ENCODE results near the gene IL5RA.

Gene IL5RA

DNA sequence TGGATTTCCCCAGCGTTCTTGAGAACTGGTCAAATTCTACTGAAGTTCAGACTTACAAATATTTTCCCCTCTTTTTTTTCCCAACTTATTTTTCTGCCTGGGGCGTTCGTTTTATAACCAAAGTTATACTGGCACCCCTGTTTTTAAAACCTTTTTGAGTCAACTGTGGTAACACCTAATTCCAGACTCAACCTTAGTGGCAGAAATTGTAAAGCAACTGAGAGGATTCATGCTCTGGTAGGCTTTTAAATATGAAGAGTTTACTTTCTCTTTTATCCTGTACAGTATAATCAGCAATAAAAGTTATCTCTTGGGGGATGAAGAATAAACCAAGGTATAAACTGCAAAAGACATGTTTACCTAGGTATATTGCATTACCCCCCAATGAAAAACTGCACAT lies 2.3 kb downstream of the IL5RA start:
- Histone ChIP-seq H3K9me3 (ENCODE audit: insufficient read depth, low read length, severe bottlenecking) (no peaks in the 10 kb centered on the region), H3K27me3 (ENCODE audit: insufficient read depth, low read length, poor library complexity) (no peaks in the 10 kb centered on the region), H4K20me1 (ENCODE audit: insufficient read depth, low read length) (no peaks in the 10 kb centered on the region), H3K4me1 (ENCODE audit: insufficient read depth, low read length) (no peaks in the 10 kb centered on the region), H3K4me3 (ENCODE audit: low read depth in 1 of 2, low read length in 2 of 2) (no peak overlapping the region), H2AFZ (ENCODE audit: low read depth, low read length) (no peak overlapping the region), H3K36me3 (ENCODE audit: insufficient read depth, low read length) (no peaks in the 10 kb centered on the region), H3K27ac (ENCODE audit: low read length) (no peak overlapping the region), H3K4me2 (ENCODE audit: insufficient read depth, low read length) (no peak overlapping the region), H3K79me2 (ENCODE audit: insufficient read depth, low read length) (no peaks in the 10 kb centered on the region), H3K9ac (ENCODE audit: low read depth, low read length) (no peak overlapping the region)
- ATAC-seq (ENCODE audit: insufficient read depth, low read depth) (no peak), DNase-seq (no peak)
- no peak for TF ChIP-seq EZH2 (IDR thresholded peaks at IDR 0.05; ENCODE audit: borderline replicate concordance, low read depth, low read length, severe bottlenecking)
- TF ChIP-seq, protein P1, sequence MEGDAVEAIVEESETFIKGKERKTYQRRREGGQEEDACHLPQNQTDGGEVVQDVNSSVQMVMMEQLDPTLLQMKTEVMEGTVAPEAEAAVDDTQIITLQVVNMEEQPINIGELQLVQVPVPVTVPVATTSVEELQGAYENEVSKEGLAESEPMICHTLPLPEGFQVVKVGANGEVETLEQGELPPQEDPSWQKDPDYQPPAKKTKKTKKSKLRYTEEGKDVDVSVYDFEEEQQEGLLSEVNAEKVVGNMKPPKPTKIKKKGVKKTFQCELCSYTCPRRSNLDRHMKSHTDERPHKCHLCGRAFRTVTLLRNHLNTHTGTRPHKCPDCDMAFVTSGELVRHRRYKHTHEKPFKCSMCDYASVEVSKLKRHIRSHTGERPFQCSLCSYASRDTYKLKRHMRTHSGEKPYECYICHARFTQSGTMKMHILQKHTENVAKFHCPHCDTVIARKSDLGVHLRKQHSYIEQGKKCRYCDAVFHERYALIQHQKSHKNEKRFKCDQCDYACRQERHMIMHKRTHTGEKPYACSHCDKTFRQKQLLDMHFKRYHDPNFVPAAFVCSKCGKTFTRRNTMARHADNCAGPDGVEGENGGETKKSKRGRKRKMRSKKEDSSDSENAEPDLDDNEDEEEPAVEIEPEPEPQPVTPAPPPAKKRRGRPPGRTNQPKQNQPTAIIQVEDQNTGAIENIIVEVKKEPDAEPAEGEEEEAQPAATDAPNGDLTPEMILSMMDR (IDR thresholded peaks at IDR 0.05; ENCODE audit: borderline replicate concordance, extremely low read depth, low read length, poor library complexity, severe bottlenecking), result no peak

DNA sequence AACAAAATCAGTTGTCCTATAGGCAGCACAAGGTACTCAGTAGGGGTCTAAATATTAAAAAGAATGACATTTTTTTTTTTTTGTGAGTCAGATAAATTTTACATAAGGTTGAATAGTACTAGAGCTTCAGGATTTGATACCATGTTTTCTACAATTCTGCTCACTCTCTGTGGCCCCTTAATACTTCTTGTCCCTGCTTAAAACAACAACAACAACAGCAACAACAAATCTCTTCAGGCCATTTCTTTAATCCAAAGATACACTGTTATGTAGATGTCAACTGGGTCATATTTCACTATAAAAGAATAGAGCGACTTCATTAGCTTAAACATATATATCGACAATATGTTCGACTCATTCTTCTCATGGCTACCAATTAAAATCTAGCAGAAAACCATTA lies 3.0 kb downstream of the IL5RA start:
- Histone ChIP-seq H3K4me2 (ENCODE audit: insufficient read depth, low read length) (no peak overlapping the region), H3K79me2 (ENCODE audit: insufficient read depth, low read length) (no peaks in the 10 kb centered on the region), H3K36me3 (ENCODE audit: insufficient read depth, low read length) (no peaks in the 10 kb centered on the region), H3K9me3 (ENCODE audit: insufficient read depth, low read length, severe bottlenecking) (no peaks in the 10 kb centered on the region), H3K27me3 (ENCODE audit: insufficient read depth, low read length, poor library complexity) (no peaks in the 10 kb centered on the region), H2AFZ (ENCODE audit: low read depth, low read length) (no peak overlapping the region), H3K4me1 (ENCODE audit: insufficient read depth, low read length) (no peaks in the 10 kb centered on the region), H3K27ac (ENCODE audit: low read length) (no peak overlapping the region), H3K9ac (ENCODE audit: low read depth, low read length) (no peak overlapping the region), H3K4me3 (ENCODE audit: low read depth in 1 of 2, low read length in 2 of 2) (no peak overlapping the region), H4K20me1 (ENCODE audit: insufficient read depth, low read length) (no peaks in the 10 kb centered on the region)
- no peak for ATAC-seq (ENCODE audit: insufficient read depth, low read depth)
- TF ChIP-seq, protein P1 (IDR thresholded peaks at IDR 0.05; ENCODE audit: borderline replicate concordance, extremely low read depth, low read length, poor library complexity, severe bottlenecking), result no peak
- no peak for TF ChIP-seq EZH2 (IDR thresholded peaks at IDR 0.05; ENCODE audit: borderline replicate concordance, low read depth, low read length, severe bottlenecking)
- no peak for DNase-seq

DNA sequence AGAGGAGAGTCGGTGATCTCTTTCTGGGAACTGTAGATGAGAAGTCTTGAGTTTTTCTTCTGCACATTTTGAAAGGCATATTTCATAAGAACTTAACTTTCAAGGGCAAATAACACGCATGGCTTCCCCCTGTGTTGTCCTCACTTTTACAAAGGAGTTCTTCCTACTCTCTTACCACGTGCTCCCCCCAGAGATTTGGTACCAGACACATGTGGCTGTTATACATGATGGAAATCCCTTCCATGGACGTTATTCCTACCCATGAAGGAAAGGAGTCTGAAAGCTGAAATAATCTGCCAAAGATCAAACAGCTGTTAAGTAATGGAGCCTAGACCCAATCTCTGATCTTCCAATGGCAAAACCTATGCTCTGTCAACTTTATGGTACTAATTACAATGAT lies 4.4 kb downstream of the IL5RA start:
- Histone ChIP-seq H3K4me1 (ENCODE audit: insufficient read depth, low read length) (no peaks in the 10 kb centered on the region), H3K9ac (ENCODE audit: low read depth, low read length) (no peak overlapping the region), H3K4me3 (ENCODE audit: low read depth in 1 of 2, low read length in 2 of 2) (no peak overlapping the region), H3K27me3 (ENCODE audit: insufficient read depth, low read length, poor library complexity) (no peaks in the 10 kb centered on the region), H4K20me1 (ENCODE audit: insufficient read depth, low read length) (no peaks in the 10 kb centered on the region), H3K9me3 (ENCODE audit: insufficient read depth, low read length, severe bottlenecking) (no peaks in the 10 kb centered on the region), H3K79me2 (ENCODE audit: insufficient read depth, low read length) (no peaks in the 10 kb centered on the region), H3K27ac (ENCODE audit: low read length) (no peak overlapping the region), H3K36me3 (ENCODE audit: insufficient read depth, low read length) (no peaks in the 10 kb centered on the region), H2AFZ (ENCODE audit: low read depth, low read length) (no peak overlapping the region), H3K4me2 (ENCODE audit: insufficient read depth, low read length) (no peak overlapping the region)
- no peak for ATAC-seq (ENCODE audit: insufficient read depth, low read depth)
- DNase-seq, result no peak
- TF ChIP-seq EZH2 (IDR thresholded peaks at IDR 0.05; ENCODE audit: borderline replicate concordance, low read depth, low read length, severe bottlenecking), result no peak
- TF ChIP-seq, protein P1 (IDR thresholded peaks at IDR 0.05; ENCODE audit: borderline replicate concordance, extremely low read depth, low read length, poor library complexity, severe bottlenecking), result no peak

DNA sequence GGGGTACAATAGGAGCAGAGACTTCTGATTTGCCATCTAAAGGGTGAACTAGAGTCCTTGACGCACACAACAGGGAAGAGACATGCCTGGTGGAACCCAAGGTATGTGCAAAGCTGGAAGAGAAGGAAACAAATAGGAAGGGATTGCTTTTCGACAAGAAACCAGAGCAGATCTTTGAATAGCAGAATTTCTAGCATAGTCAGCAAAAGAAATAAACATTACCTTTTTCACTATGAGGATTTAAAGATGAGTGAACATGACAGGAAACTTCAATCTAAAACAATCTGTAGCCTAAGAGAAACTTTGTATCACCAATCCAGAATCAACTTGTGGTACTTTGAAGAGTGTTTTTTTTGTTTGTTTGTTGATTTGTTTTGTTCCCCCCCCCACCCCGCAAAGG lies 4.9 kb downstream of the IL5RA start:
- no peak for ATAC-seq (ENCODE audit: insufficient read depth, low read depth)
- TF ChIP-seq EZH2 (IDR thresholded peaks at IDR 0.05; ENCODE audit: borderline replicate concordance, low read depth, low read length, severe bottlenecking), result no peak
- TF ChIP-seq, protein P1 (IDR thresholded peaks at IDR 0.05; ENCODE audit: borderline replicate concordance, extremely low read depth, low read length, poor library complexity, severe bottlenecking), result no peak
- H3K79me2 ChIP-seq (ENCODE audit: insufficient read depth, low read length), result no peaks in the 10 kb centered on the region
- no peak for DNase-seq
- H3K9me3 ChIP-seq (ENCODE audit: insufficient read depth, low read length, severe bottlenecking), result no peaks in the 10 kb centered on the region
- no peak overlapping the region for H2AFZ ChIP-seq (ENCODE audit: low read depth, low read length)
- no peak overlapping the region for H3K9ac ChIP-seq (ENCODE audit: low read depth, low read length)
- no peaks in the 10 kb centered on the region for H4K20me1 ChIP-seq (ENCODE audit: insufficient read depth, low read length)
- H3K27me3 ChIP-seq (ENCODE audit: insufficient read depth, low read length, poor library complexity), result no peaks in the 10 kb centered on the region
- H3K4me1 ChIP-seq (ENCODE audit: insufficient read depth, low read length), result no peaks in the 10 kb centered on the region
- H3K36me3 ChIP-seq (ENCODE audit: insufficient read depth, low read length), result no peaks in the 10 kb centered on the region
- no peak overlapping the region for H3K27ac ChIP-seq (ENCODE audit: low read length)
- no peak overlapping the region for H3K4me2 ChIP-seq (ENCODE audit: insufficient read depth, low read length)
- no peak overlapping the region for H3K4me3 ChIP-seq (ENCODE audit: low read depth in 1 of 2, low read length in 2 of 2)

Measured in DND-41 (cell line).